ENCODE results near the gene RBFOX2. TPM values are rescaled to one million over a fixed set of nuclear protein-coding genes. Genes with fewer than 3 reads are reported as not detected.

The RBFOX2 gene
- total and polyA plus RNA-seq, 2 of the 13 experiments (the other 11 are each of a cell fraction or from before 2014, with no cell fraction given): 37.3 to 40.4 TPM

GRCh38 chr22:35914665-35915476 lies 113.8 kb downstream of the RBFOX2 start (continued):
- TF ChIP-seq CSRNP1 (CRISPR knock-in tag; IDR thresholded peaks at IDR 0.05): no peak
- no peak for TF ChIP-seq TOE1 (CRISPR knock-in tag; IDR thresholded peaks at IDR 0.05)
- no peak for TF ChIP-seq ZNF235 (CRISPR knock-in tag; IDR thresholded peaks at IDR 0.05; ENCODE audit: borderline replicate concordance)
- no peak for TF ChIP-seq ZNF331 (CRISPR knock-in tag; IDR thresholded peaks at IDR 0.05)
- no peak for TF ChIP-seq ZNF260 (CRISPR knock-in tag; IDR thresholded peaks at IDR 0.05; ENCODE audit: borderline replicate concordance, low read depth)
- peak in 1 of 2 experiments; percentile 40; a peak in 1 of 4 replicates for TF ChIP-seq KLF16 (CRISPR knock-in tag; IDR thresholded peaks at IDR 0.05)
- no peak for TF ChIP-seq ZNF513 (CRISPR knock-in tag; conservative IDR thresholded peaks at IDR 0.05)
- no peak for TF ChIP-seq KDM2A (CRISPR knock-in tag; IDR thresholded peaks at IDR 0.05; ENCODE audit: borderline replicate concordance, low read depth)
- no peak for TF ChIP-seq ZNF646 (CRISPR knock-in tag; IDR thresholded peaks at IDR 0.05)
- no peak for TF ChIP-seq NFIB (CRISPR knock-in tag; IDR thresholded peaks at IDR 0.05; ENCODE audit: borderline replicate concordance)
- no peak for TF ChIP-seq REPIN1 (CRISPR knock-in tag; IDR thresholded peaks at IDR 0.05; ENCODE audit: borderline replicate concordance, low read depth)
- TF ChIP-seq ZBED4 (CRISPR knock-in tag; IDR thresholded peaks at IDR 0.05; ENCODE audit: borderline replicate concordance): no peak
- no peak for TF ChIP-seq ONECUT2 (CRISPR knock-in tag; IDR thresholded peaks at IDR 0.05)
- TF ChIP-seq MIER3 (CRISPR knock-in tag; IDR thresholded peaks at IDR 0.05; ENCODE audit: borderline replicate concordance): 0 out of 2 replicates have a peak, but pooled peaks have one; percentile 13
